ENCODE results near the gene TMEM204.

The TMEM204 gene

DNA sequence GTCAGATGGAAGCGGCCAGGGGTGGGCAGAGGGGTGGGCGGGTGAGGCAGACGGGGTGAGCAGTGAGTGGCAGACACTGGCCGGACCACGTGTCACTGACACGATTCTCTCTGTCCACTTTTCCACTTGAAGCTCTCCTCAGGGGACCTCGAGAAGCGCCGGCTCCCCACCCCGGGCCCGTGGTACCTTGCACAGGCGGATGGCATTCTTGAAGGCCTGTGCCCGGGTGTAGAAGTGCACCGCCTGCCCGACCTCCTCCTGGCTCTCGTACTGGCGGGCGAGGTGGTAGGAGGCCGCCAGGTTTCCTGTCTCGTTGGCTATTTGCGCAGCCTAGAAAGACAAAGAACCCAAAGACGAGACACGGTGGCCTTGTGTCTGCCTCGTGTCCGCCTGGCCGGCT lies 9.1 kb upstream of the TMEM204 start:
- H3K27me3 ChIP-seq (ENCODE audit: control insufficient read depth in 1 of 2, insufficient read depth in 2 of 2, low read length in 2 of 2): no peaks in the 10 kb centered on the region

DNA sequence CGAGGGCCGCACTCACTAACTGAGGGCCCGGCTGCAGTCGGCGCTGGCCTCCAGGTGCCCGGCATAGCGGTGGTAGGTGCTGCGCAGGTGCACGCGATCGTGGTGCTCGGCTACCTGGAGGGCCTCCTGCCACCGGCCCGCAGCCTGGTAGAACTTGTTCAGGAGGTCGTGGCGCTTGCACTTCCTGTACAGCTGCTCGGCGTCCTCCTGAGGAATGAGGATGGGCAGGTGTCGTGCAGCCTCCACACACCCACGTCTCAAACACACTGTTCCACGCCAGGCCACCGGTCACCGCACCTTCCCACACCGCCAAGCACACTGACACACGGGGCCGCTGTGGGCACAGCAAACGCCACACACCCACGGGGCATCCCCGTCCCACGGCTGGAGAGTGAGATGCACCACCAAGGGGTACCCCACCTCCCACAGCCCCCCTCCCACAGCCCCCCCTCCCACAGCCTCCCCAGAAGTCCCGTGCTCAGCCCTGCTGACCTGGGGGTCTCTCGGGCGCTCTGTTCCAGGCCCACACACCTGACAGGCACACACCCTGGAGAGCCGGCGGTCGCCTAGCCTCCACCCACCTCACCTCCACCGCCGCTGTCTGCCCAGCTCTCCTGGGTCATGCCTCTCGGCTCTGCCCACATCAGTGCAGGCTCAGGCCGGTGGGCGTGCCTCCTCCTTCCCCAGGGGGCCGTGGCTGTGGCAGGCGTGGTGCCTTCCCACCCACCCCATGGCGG lies 7.4 kb upstream of the TMEM204 start:
- Histone ChIP-seq H3K9ac (ENCODE audit: low read length in 2 of 2) (no peak overlapping the region), H3K27me3 (ENCODE audit: control insufficient read depth in 1 of 2, insufficient read depth in 2 of 2, low read length in 2 of 2) (no peaks in the 10 kb centered on the region), H3K4me1 (ENCODE audit: control insufficient read depth, insufficient read depth, low read length) (peaks cover 10% of the 10 kb centered on the region), H3K9me3 (ENCODE audit: control insufficient read depth in 2 of 2, low read length in 2 of 2) (no peaks in the 10 kb centered on the region), H3K36me3 (ENCODE audit: control insufficient read depth in 2 of 2, insufficient read depth in 2 of 2, low read length in 2 of 2) (peaks cover 0 to 7% of the 10 kb centered on the region in 2 donors), H3K27ac (ENCODE audit: low read length) (no peak overlapping the region), H3K4me3 (ENCODE audit: low read length in 2 of 2) (no peak overlapping the region)

More for the DNA sequence above, 9.1 kb upstream of the TMEM204 start:
- Histone ChIP-seq H3K9me3 (ENCODE audit: control insufficient read depth in 2 of 2, low read length in 2 of 2) (no peaks in the 10 kb centered on the region), H3K9ac (ENCODE audit: low read length in 2 of 2) (no peak overlapping the region), H3K27ac (ENCODE audit: low read length) (no peak overlapping the region), H3K4me3 (ENCODE audit: low read length in 2 of 2) (no peak overlapping the region), H3K36me3 (ENCODE audit: control insufficient read depth in 2 of 2, insufficient read depth in 2 of 2, low read length in 2 of 2) (peaks cover 5 to 19% of the 10 kb centered on the region in 2 donors), H3K4me1 (ENCODE audit: control insufficient read depth, insufficient read depth, low read length) (peaks cover 2% of the 10 kb centered on the region)

DNA sequence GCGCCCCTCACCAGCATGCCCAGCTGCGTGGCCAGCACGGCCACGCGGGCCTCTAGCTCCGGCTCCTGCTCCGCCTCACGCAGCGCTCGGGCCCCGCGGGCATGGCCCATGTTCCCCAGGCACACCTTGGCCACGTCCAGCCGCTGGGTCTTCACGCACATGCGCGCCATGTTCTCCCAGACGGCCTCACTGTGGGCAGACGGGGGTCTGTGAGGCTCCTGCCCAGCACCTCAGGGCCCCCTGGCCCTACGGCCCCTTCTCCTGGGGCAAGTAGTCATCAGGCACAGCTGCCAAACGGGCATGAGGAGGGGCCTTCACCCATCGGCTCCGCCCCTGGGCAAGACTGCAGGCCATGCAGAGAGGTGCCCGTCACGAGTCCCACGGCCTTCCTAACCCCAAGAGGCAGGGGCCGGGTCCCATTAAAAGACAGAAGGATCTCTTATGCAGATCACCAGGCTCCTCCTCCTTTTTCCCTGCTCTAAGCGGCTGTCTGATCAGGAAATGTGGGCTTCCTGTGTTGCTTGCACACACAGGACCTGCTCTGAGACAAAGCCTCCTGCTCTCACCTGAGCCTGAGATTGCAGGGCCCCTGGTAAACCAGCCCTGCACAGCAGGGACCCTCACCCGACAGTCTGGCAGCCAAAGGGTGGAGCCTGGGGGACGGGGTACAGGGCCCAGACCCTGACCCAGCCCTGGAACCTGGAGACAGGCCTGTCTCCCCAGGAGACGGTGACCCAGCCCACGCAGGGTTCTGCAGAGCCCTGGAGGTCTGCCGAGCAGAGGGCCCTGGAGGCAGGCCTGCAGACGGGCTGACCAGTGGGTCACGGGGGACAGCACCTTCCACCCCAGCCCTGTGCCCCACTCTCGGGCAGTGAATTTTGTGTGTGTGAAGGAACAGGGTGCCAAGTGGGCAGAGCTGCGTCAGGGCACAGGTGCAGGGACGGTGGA lies 6.6 kb upstream of the TMEM204 start:
- Histone ChIP-seq H3K4me3 (ENCODE audit: low read length in 2 of 2) (no peak overlapping the region), H3K9ac (ENCODE audit: low read length in 2 of 2) (no peak overlapping the region), H3K4me1 (ENCODE audit: control insufficient read depth, insufficient read depth, low read length) (peaks cover 19% of the 10 kb centered on the region), H3K9me3 (ENCODE audit: control insufficient read depth in 2 of 2, low read length in 2 of 2) (no peaks in the 10 kb centered on the region), H3K36me3 (ENCODE audit: control insufficient read depth in 2 of 2, insufficient read depth in 2 of 2, low read length in 2 of 2) (peaks cover 0 to 7% of the 10 kb centered on the region in 2 donors), H3K27me3 (ENCODE audit: control insufficient read depth in 1 of 2, insufficient read depth in 2 of 2, low read length in 2 of 2) (no peaks in the 10 kb centered on the region), H3K27ac (ENCODE audit: low read length) (no peak overlapping the region)

DNA sequence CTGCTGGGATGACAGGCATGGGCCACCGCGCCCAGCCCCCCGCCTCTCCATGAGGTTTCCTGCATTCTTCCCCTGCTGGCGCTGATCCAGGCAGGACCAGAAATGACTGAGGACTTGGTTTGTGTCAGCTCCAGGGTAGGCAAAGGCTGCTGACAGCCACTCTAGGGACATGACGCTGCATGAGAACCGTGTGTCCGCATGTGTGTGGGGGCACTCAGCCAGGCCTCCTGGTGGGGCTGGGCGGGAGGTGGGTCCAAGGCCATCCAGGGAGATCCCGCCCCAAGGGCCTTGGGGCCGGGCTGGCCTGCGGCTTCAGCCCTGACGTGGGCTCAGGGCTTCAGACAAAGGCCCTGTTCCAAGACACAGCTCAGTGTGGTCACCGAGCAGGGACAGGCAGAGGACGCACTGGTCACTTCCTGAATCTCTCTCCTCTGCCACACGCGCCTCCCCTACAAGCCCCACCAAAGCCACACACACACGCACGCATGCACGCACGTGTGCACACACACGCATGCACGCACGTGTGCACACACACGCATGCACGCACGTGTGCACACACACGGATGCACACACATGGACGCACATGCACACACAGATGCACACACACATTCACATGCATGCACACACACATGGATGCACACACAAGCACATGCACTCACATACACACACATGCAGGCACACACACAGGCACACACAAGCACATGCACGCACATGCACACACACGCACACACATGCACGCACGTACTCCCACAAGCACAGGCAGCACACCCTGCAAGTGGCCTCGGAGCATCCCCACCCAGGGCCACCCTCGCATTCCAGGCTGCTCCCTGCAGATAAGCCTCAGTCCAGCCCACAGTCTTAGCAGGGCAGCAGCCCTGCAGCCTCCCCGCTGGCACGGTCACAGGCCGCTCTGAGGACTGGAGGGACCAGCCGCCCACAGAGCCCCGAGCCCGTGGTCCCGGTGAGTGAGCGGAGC lies 5.3 kb upstream of the TMEM204 start:
- peaks cover 31% of the 10 kb centered on the region for H3K4me1 ChIP-seq (ENCODE audit: control insufficient read depth, insufficient read depth, low read length)
- H3K9ac ChIP-seq (ENCODE audit: low read length in 2 of 2): no peak overlapping the region
- H3K27me3 ChIP-seq (ENCODE audit: control insufficient read depth in 1 of 2, insufficient read depth in 2 of 2, low read length in 2 of 2): no peaks in the 10 kb centered on the region
- H3K36me3 ChIP-seq (ENCODE audit: control insufficient read depth in 2 of 2, insufficient read depth in 2 of 2, low read length in 2 of 2): peaks cover 0 to 7% of the 10 kb centered on the region in 2 donors
- H3K9me3 ChIP-seq (ENCODE audit: control insufficient read depth in 2 of 2, low read length in 2 of 2): no peaks in the 10 kb centered on the region
- no peak overlapping the region for H3K4me3 ChIP-seq (ENCODE audit: low read length in 2 of 2)
- no peak overlapping the region for H3K27ac ChIP-seq (ENCODE audit: low read length)

DNA sequence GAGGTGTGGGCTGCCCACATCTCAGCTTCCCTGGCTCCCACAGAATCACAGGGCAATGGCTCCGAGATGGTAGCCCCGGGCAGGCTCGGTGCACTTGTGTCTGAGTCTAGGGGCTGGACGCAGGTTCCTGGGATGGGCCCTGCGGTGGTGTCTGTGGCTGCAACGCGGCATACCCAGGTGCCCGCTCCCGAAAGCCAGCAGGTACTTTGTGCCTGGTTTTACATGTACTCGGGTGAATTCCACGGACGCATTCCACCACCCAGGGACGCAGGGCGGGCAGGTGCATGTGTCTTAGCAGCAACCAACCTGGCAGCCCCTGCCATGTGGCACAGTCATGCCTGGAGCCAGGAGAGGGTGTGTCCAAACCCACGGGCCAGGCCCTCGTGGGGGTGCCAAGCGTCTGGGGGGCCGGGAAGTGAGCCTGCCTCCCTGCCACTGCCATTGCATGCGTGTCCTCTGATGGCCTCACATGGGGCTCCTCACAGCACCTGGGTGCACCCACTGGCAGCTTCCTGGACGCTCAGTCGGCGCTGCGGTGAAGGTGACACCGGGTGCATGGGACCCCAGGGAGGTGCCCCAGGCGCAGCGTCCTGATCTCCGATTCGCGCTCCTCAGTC lies 4.4 kb upstream of the TMEM204 start:
- H3K4me1 ChIP-seq (ENCODE audit: control insufficient read depth, insufficient read depth, low read length): peaks cover 39% of the 10 kb centered on the region
- H3K9me3 ChIP-seq (ENCODE audit: control insufficient read depth in 2 of 2, low read length in 2 of 2): no peaks in the 10 kb centered on the region
- no peaks in the 10 kb centered on the region for H3K27me3 ChIP-seq (ENCODE audit: control insufficient read depth in 1 of 2, insufficient read depth in 2 of 2, low read length in 2 of 2)
- H3K36me3 ChIP-seq (ENCODE audit: control insufficient read depth in 2 of 2, insufficient read depth in 2 of 2, low read length in 2 of 2): no peaks in the 10 kb centered on the region
- no peak overlapping the region for H3K27ac ChIP-seq (ENCODE audit: low read length)
- no peak overlapping the region for H3K4me3 ChIP-seq (ENCODE audit: low read length in 2 of 2)
- H3K9ac ChIP-seq (ENCODE audit: low read length in 2 of 2): no peak overlapping the region

DNA sequence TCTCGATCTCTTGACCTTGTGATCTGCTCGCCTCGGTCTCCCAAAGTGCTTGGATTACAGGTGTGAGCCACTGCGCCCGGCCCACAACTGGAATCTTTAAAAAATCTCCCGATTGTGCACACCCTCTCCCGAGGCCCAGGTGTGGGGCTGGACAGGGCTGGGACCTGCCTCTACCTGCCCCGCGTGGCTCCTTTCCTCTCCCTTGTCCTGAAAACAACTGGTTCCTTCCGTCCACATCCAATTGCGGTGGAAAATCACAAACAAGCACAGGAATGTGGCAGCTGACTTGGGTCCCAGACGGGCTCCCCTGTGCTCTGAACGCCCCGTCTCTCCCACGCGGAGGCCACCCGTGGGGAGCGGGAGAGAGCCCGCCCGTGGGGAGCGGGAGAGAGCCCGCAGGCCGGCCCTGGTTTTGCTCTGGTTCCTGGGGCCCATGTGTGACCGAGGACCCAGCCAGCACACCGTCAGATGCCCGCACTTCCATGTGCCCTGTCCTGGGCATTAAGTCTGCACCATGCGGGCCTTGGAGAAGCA lies 3.0 kb upstream of the TMEM204 start:
- peaks cover 50% of the 10 kb centered on the region for H3K4me1 ChIP-seq (ENCODE audit: control insufficient read depth, insufficient read depth, low read length)
- H3K27me3 ChIP-seq (ENCODE audit: control insufficient read depth in 1 of 2, insufficient read depth in 2 of 2, low read length in 2 of 2): no peaks in the 10 kb centered on the region
- H3K36me3 ChIP-seq (ENCODE audit: control insufficient read depth in 2 of 2, insufficient read depth in 2 of 2, low read length in 2 of 2): peaks cover 0 to 2% of the 10 kb centered on the region in 2 donors
- H3K9me3 ChIP-seq (ENCODE audit: control insufficient read depth in 2 of 2, low read length in 2 of 2): no peaks in the 10 kb centered on the region
- H3K9ac ChIP-seq (ENCODE audit: low read length in 2 of 2): peak overlapping the region in 1 of 2 donors; percentile 57
- H3K4me3 ChIP-seq (ENCODE audit: low read length in 2 of 2): peak overlapping the region in 1 of 2 donors; percentile 78
- H3K27ac ChIP-seq (ENCODE audit: low read length): peak overlapping the region; percentile 88

DNA sequence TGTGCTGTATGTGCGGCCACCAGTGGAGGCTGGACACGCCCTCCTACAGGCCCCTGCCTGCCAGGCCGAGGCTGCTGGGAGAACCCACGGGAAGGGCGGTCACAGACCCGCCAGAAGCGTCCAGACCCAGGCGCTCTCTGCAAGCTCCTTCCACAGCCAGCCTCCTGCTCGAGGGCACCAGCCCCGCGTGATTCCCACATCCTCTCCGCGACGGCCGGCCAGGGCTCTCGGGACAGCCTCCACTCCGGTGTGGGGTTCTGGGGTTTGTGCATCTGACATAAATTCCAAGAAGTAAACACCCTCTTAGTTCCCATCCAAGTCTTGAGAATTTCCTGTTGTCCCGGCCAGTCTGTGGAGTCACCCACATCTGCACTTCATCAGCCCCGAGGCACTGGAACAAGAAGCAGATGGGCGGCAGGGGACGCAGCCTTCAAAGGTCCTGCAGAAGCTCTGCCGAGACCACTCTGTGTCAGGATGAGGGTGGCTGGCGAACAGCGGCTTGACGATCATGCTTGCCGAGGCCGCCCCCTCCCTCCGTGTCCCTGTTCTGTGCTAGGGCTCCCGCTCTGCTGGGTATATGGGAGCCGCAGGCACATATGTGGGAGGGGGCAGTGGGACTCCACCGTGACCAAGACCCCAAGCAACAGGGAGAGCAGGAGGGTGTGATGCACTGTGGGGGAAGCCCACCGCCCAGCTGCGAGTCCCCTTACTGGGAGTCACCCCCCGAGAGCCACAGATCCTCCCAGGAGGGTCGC lies 2.4 kb upstream of the TMEM204 start:
- peaks cover 0 to 2% of the 10 kb centered on the region in 2 donors for H3K36me3 ChIP-seq (ENCODE audit: control insufficient read depth in 2 of 2, insufficient read depth in 2 of 2, low read length in 2 of 2)
- H3K4me3 ChIP-seq (ENCODE audit: low read length in 2 of 2): peak overlapping the region; percentile 31 to 78
- H3K27me3 ChIP-seq (ENCODE audit: control insufficient read depth in 1 of 2, insufficient read depth in 2 of 2, low read length in 2 of 2): no peaks in the 10 kb centered on the region
- H3K9ac ChIP-seq (ENCODE audit: low read length in 2 of 2): peak overlapping the region; percentile 42 to 57
- no peaks in the 10 kb centered on the region for H3K9me3 ChIP-seq (ENCODE audit: control insufficient read depth in 2 of 2, low read length in 2 of 2)
- peak overlapping the region; percentile 88 for H3K27ac ChIP-seq (ENCODE audit: low read length)
- peaks cover 55% of the 10 kb centered on the region for H3K4me1 ChIP-seq (ENCODE audit: control insufficient read depth, insufficient read depth, low read length)

DNA sequence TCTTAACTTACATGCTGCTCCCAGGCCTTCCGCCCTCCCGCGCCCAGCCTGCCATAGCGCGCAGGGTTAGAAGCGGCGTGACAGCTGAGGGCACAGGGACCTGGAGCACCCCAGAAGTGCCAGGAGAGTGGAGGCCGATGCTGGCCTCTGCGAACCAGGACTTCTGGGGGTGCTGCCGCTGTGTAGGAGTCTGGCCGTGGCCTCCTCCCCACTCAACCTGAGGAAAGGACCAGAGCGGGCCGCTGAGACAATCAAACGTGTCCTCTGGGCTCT lies 1.9 kb upstream of the TMEM204 start:
- H3K9ac ChIP-seq (ENCODE audit: low read length in 2 of 2): peak overlapping the region; percentile 42 to 55
- no peaks in the 10 kb centered on the region for H3K9me3 ChIP-seq (ENCODE audit: control insufficient read depth in 2 of 2, low read length in 2 of 2)
- H3K27ac ChIP-seq (ENCODE audit: low read length): peak overlapping the region; percentile 88
- no peaks in the 10 kb centered on the region for H3K27me3 ChIP-seq (ENCODE audit: control insufficient read depth in 1 of 2, insufficient read depth in 2 of 2, low read length in 2 of 2)
- peak overlapping the region; percentile 31 to 78 for H3K4me3 ChIP-seq (ENCODE audit: low read length in 2 of 2)
- peaks cover 60% of the 10 kb centered on the region for H3K4me1 ChIP-seq (ENCODE audit: control insufficient read depth, insufficient read depth, low read length)
- H3K36me3 ChIP-seq (ENCODE audit: control insufficient read depth in 2 of 2, insufficient read depth in 2 of 2, low read length in 2 of 2): peaks cover 0 to 5% of the 10 kb centered on the region in 2 donors

DNA sequence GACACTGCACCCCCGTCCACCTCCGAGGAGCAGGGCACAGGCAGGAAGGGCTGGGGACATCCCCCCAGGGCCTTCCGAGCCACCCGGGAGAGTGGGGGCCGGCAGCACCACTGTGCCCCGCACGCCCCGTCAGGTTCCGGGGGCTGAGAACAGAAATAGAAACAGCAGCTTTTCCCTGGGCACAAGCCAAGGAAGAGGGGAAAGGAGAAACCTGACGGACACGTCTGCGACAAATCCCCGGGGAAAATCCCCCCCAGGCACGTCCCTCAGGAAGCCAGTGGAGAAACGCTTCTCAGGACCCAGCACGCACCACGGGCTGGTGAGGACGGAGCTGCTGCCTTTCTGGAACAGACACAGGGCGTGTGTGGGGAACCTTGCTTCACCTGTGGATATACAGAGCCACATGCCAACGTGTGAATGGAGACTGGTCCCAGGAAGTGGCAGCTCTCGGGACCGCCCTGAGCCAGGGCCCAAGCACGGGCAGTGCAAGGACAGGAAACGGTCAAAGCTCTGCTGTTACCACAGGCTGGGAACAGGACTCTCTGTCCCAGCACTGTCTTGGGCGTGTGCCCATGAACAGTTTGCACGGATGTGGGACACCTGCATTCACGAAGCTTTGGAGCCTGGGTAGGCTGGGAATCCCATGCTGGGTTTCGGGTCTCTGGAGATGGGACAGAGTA lies 1.2 kb upstream of the TMEM204 start:
- Histone ChIP-seq H3K4me3 (ENCODE audit: low read length in 2 of 2) (peak overlapping the region in 1 of 2 donors; percentile 78), H3K27me3 (ENCODE audit: control insufficient read depth in 1 of 2, insufficient read depth in 2 of 2, low read length in 2 of 2) (no peaks in the 10 kb centered on the region), H3K36me3 (ENCODE audit: control insufficient read depth in 2 of 2, insufficient read depth in 2 of 2, low read length in 2 of 2) (peaks cover 0 to 11% of the 10 kb centered on the region in 2 donors), H3K9ac (ENCODE audit: low read length in 2 of 2) (peak overlapping the region; percentile 49 to 55), H3K9me3 (ENCODE audit: control insufficient read depth in 2 of 2, low read length in 2 of 2) (no peaks in the 10 kb centered on the region), H3K27ac (ENCODE audit: low read length) (peak overlapping the region; percentile 88), H3K4me1 (ENCODE audit: control insufficient read depth, insufficient read depth, low read length) (peaks cover 67% of the 10 kb centered on the region)
